Measurements from ENCODE around the gene PDSS2.
"Not testable (repeated sequence)": the region's sequence is repeated elsewhere in the genome, so short reads cannot be mapped to it uniquely, and the experiment has no call there.

PDSS2 gene

DNA sequence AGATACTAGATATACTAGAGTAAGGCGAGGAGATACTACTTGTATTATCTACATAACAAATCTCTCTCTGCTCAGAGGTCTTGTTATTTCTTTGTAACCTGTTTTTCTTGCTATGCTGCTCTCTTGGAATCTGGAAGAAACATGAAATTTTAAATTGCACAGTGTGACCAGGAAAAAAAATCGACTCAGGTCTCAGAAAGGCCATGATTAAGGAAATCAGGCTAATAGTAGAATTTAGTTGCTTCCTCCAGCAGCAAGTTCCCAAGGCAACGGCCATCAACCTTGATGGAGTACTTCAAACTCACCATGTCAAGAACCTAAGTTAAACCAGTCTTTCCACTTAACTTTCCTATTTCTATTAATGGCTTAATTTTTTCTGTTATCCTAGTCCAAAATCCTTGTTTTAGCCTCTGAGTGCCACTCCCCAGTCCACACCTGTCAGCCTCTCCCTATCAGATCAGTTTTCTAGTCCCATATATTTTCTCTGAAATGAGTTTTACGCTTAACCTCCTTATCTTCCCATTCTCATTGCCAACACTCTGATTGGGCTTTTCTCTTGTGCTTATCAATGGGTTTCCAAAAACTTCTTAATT is 256.4 kb downstream of the PDSS2 start:
- Histone ChIP-seq H3K27me3 (ENCODE audit: insufficient read depth, low read length) (no peaks in the 10 kb centered on the region), H3K9me3 (ENCODE audit: low read length) (peaks cover 6% of the 10 kb centered on the region), H3K4me2 (ENCODE audit: low read length) (no peak overlapping the region), H3K9me2 (ENCODE audit: low read depth, low read length) (no peaks in the 10 kb centered on the region), H2AFZ (ENCODE audit: low read length) (no peak overlapping the region), H3F3A (ENCODE audit: insufficient read depth, low read length) (no peaks in the 10 kb centered on the region), H3K79me2 (ENCODE audit: insufficient read depth, low read length) (no peaks in the 10 kb centered on the region), H3K9ac (ENCODE audit: low read length) (no peak overlapping the region), H3K4me3 (ENCODE audit: low read depth, low read length, poor library complexity, severe bottlenecking) (no peak overlapping the region), H3K36me3 (ENCODE audit: insufficient read depth, low read length) (peaks cover 8% of the 10 kb centered on the region), H4K20me1 (ENCODE audit: insufficient read depth, low read length) (no peaks in the 10 kb centered on the region), H3K4me1 (ENCODE audit: insufficient read depth, low read length, severe bottlenecking) (no peaks in the 10 kb centered on the region), H3K27ac (ENCODE audit: low read depth, low read length, poor library complexity, severe bottlenecking) (no peak overlapping the region)
- TF ChIP-seq EZH2 (IDR thresholded peaks at IDR 0.05; ENCODE audit: borderline replicate concordance, low read length): no peak
- TF ChIP-seq, protein P1, sequence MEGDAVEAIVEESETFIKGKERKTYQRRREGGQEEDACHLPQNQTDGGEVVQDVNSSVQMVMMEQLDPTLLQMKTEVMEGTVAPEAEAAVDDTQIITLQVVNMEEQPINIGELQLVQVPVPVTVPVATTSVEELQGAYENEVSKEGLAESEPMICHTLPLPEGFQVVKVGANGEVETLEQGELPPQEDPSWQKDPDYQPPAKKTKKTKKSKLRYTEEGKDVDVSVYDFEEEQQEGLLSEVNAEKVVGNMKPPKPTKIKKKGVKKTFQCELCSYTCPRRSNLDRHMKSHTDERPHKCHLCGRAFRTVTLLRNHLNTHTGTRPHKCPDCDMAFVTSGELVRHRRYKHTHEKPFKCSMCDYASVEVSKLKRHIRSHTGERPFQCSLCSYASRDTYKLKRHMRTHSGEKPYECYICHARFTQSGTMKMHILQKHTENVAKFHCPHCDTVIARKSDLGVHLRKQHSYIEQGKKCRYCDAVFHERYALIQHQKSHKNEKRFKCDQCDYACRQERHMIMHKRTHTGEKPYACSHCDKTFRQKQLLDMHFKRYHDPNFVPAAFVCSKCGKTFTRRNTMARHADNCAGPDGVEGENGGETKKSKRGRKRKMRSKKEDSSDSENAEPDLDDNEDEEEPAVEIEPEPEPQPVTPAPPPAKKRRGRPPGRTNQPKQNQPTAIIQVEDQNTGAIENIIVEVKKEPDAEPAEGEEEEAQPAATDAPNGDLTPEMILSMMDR (IDR thresholded peaks at IDR 0.05; ENCODE audit: low read length): no peak

- Histone ChIP-seq H3K9me3 (ENCODE audit: low read length) (no peaks in the 10 kb centered on the region), H3K9ac (ENCODE audit: low read length) (no peak overlapping the region)
These were observed 260.5 kb downstream of the PDSS2 start for GRCh38 chr6:107198631-107199416.

DNA sequence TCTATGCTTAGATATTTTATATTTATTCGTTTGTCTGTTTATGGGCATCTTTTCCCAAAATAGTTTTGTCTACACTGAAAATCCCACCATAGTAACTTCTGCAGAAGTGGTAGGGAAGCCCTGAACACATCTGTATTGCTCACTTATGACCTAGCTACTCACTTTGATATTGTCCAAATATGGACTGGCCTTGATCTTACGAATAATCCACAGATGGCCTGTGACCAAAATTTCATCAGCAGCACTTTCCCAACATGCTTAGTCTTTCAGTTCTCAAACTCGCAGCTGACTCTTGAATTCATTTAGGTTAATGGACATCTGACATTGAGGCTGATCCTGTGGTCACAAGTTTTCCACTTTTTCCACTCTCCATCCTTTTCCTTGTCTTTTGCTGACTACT is 263.2 kb downstream of the PDSS2 start:
- Histone ChIP-seq H3K27ac (ENCODE audit: low read depth, low read length, poor library complexity, severe bottlenecking) (no peak overlapping the region), H3K27me3 (ENCODE audit: insufficient read depth, low read length) (no peaks in the 10 kb centered on the region), H3K36me3 (ENCODE audit: insufficient read depth, low read length) (no peaks in the 10 kb centered on the region), H3K79me2 (ENCODE audit: insufficient read depth, low read length) (no peaks in the 10 kb centered on the region), H2AFZ (ENCODE audit: low read length) (no peak overlapping the region), H3K4me3 (ENCODE audit: low read depth, low read length, poor library complexity, severe bottlenecking) (no peak overlapping the region), H3K9ac (ENCODE audit: low read length) (no peak overlapping the region), H3K4me2 (ENCODE audit: low read length) (no peak overlapping the region), H3K9me2 (ENCODE audit: low read depth, low read length) (no peaks in the 10 kb centered on the region), H4K20me1 (ENCODE audit: insufficient read depth, low read length) (no peaks in the 10 kb centered on the region), H3F3A (ENCODE audit: insufficient read depth, low read length) (no peaks in the 10 kb centered on the region), H3K9me3 (ENCODE audit: low read length) (no peaks in the 10 kb centered on the region), H3K4me1 (ENCODE audit: insufficient read depth, low read length, severe bottlenecking) (no peaks in the 10 kb centered on the region)
- TF ChIP-seq EZH2 (IDR thresholded peaks at IDR 0.05; ENCODE audit: borderline replicate concordance, low read length): no peak
- TF ChIP-seq, protein P1 (IDR thresholded peaks at IDR 0.05; ENCODE audit: low read length): no peak

More at GRCh38 chr6:107198631-107199416, 260.5 kb downstream of the PDSS2 start:
- H3K36me3 ChIP-seq (ENCODE audit: insufficient read depth, low read length): no peaks in the 10 kb centered on the region
- H3K27me3 ChIP-seq (ENCODE audit: insufficient read depth, low read length): no peaks in the 10 kb centered on the region
- H3F3A ChIP-seq (ENCODE audit: insufficient read depth, low read length): no peaks in the 10 kb centered on the region
- no peak overlapping the region for H3K4me3 ChIP-seq (ENCODE audit: low read depth, low read length, poor library complexity, severe bottlenecking)
- H3K4me2 ChIP-seq (ENCODE audit: low read length): no peak overlapping the region
- H3K79me2 ChIP-seq (ENCODE audit: insufficient read depth, low read length): no peaks in the 10 kb centered on the region
- no peaks in the 10 kb centered on the region for H3K9me2 ChIP-seq (ENCODE audit: low read depth, low read length)
- no peaks in the 10 kb centered on the region for H3K4me1 ChIP-seq (ENCODE audit: insufficient read depth, low read length, severe bottlenecking)
- H3K27ac ChIP-seq (ENCODE audit: low read depth, low read length, poor library complexity, severe bottlenecking): no peak overlapping the region
- H4K20me1 ChIP-seq (ENCODE audit: insufficient read depth, low read length): no peaks in the 10 kb centered on the region
- TF ChIP-seq, protein P1 (IDR thresholded peaks at IDR 0.05; ENCODE audit: low read length): no peak
- no peak for TF ChIP-seq EZH2 (IDR thresholded peaks at IDR 0.05; ENCODE audit: borderline replicate concordance, low read length)
- no peak overlapping the region for H2AFZ ChIP-seq (ENCODE audit: low read length)

- H4K20me1 ChIP-seq (ENCODE audit: insufficient read depth, low read length); H3K27ac ChIP-seq (ENCODE audit: low read depth, low read length, poor library complexity, severe bottlenecking); H3F3A ChIP-seq (ENCODE audit: insufficient read depth, low read length); H3K9me3 ChIP-seq (ENCODE audit: low read length); H2AFZ ChIP-seq (ENCODE audit: low read length); H3K9me2 ChIP-seq (ENCODE audit: low read depth, low read length); H3K4me1 ChIP-seq (ENCODE audit: insufficient read depth, low read length, severe bottlenecking); H3K9ac ChIP-seq (ENCODE audit: low read length); H3K27me3 ChIP-seq (ENCODE audit: insufficient read depth, low read length); H3K36me3 ChIP-seq (ENCODE audit: insufficient read depth, low read length); H3K79me2 ChIP-seq (ENCODE audit: insufficient read depth, low read length); H3K4me3 ChIP-seq (ENCODE audit: low read depth, low read length, poor library complexity, severe bottlenecking); H3K4me2 ChIP-seq (ENCODE audit: low read length): not testable (repeated sequence)
These were observed 264.6 kb downstream of the PDSS2 start for GRCh38 chr6:107194723-107195122.

Data from OCI-LY1 (cell line).